Middle frontal gyrus (tissue), 1 donor: ENCODE data around the gene SLC8A3.

Experiments
- DNase-seq: peaks from one replicate; pipeline ENCODE4 v3.0.0-alpha.2; 2015; ENCODE audit warnings: low spot score; ENCODE audit errors: extremely low spot score

Gene SLC8A3

DNA sequence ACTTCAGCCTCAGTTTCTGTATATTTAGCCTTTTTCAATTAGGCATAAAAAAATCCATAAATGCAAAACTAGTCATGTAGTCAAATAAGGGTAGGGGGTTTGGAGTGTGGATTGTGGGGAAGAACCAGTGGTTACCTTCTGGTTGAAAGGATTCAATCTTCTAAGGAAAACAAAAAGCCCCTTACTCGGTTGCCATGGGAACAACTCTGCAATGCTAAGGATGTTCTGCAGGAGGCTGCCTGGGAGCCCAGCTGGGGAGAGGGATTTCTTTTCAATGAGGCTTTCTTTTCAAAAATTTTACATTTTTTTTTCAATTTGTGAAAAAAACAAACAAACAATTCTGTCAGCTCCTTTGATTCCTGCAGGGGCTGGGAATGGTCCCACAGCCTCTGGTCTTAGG is 67.2 kb downstream of the SLC8A3 start:
- DNase-seq, result no peak

DNA sequence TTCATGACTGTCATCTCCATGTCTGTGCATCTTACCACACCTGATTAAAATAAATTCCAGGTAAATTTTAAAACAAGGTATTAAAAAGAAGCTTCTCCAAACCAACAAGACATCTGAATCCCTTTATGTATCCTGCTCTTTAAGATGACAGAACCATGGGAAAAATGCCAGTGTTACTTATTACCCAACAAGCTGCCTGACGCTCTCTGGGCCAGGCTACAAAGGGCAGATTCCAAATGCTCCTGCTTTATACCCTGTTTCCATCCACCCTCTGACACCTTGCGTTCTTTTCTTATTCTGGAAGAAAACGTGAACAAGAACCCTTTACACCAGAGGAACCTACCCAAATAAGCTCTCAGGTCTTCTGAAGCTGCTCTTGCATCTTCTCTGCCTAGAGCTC is 70.7 kb downstream of the SLC8A3 start:
- no peak for DNase-seq

DNA sequence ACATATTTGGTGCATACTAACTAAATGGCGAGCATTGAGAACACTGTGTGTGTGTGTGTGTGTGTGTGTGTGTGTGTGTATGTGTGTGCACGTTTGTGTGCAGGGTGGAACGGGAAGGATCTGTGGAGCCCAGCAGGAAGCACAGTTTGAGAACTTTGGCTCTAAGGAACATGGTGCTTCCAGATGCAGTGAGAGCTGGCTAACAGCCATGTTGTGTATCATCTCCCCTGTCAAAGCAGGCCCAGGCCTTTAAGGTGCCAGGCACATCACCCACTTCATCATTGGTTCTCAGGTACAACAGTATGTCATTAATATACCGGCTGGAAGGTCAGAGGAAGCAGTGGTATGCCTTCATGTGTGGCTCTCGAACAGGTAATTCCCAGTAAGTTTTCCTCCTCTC is 72.5 kb downstream of the SLC8A3 start:
- DNase-seq, result no peak

DNA sequence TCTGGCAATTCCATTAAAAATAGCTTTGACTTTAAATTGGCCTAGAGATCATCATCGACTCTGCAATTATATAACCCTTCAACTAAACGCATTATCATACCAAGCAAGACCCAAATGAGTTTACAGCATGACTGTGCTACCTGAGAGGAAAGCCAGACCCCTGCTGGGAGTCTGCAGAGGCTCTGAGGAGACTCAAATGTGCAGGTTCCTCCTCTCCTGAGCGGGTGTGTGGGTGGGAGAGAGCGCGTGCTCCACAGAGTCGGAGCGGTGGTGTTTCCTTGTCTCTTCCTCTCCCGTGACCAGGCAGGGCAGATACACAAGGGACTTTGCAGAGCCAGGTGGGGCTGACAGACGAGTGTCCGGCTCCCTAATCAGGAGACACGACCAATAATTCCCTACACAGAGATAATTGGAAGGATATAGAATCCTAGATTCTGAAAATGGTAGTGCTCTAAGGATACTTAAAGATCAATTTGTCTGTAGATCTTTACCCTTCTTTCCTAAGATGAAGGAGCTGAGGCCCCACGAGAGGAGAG is 74.1 kb downstream of the SLC8A3 start:
- DNase-seq, result no peak

DNA sequence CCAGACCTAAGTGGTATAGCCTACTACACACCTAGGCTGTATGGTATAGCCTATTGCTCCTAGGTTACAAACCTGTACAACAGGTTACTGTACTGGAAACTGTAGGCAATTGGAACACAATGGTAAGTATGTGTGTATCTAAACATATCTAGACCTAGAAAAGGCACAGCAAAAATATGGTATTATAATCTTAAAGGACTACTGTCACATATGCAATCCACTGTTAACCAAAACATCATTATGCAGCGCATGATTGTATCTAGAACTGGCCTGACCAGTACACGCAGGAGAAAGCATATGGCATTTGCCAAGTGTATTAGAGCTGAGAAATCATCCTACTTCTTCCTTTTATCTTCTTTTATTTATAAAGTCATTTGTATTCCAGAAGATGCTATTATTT is 75.5 kb downstream of the SLC8A3 start:
- no peak for DNase-seq

DNA sequence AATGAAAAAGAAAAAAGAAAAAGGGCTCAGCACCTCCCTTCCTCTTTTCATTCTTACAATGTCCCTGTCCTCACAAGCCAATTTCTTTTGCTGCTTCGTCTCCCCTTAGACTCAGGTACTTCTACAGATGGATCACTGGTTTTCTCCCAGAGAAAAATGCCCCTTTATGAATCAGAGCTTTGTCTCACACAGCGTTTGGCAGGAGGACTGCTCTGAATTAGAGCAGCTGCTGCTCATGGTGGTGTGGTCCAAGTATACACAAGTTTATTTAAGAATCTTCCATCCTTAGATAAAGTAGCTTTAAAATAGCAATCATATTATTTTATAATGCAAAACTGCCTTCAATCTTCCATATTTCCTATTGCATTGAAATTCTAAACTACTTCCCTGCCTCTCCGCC is 80.3 kb downstream of the SLC8A3 start:
- peak; percentile 31 for DNase-seq

DNA sequence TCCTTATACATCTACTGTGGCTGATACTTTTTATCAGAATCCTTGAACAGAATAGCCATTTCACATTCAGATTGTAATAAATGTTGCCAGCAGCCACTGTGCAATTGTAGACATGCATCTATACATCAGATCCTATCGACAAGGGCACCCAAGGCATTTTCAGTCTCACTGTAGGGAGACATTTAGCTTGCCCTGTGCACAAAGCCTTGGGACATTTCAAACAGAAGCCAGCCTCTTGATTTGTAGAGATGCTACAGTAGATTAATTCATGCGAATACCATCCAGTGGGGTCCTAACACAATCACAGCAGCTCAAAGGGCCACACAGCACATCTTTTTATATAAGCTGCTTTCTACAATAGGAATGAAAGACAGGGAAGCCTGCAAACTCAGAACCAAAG is 81.4 kb downstream of the SLC8A3 start:
- DNase-seq, result no peak

DNA sequence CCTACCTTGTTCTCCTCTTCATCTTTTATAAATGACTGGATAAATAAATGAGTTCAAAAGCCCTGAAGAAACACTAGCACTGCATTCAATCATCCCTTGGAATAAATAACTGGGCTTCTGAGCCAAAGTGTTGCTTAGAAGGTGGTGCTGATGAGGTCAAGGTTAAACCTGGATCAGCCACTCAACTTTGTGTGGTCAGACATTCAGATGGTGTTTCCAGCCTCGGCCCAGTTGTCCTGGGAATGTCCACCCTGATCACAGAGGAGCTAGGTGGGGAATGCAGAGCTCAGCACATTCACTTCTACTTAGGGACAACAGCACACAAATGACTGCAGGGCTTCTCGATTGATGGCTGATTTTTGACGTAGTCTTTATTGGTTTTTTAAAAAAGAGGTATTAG is 88.7 kb downstream of the SLC8A3 start:
- DNase-seq, result no peak

DNA sequence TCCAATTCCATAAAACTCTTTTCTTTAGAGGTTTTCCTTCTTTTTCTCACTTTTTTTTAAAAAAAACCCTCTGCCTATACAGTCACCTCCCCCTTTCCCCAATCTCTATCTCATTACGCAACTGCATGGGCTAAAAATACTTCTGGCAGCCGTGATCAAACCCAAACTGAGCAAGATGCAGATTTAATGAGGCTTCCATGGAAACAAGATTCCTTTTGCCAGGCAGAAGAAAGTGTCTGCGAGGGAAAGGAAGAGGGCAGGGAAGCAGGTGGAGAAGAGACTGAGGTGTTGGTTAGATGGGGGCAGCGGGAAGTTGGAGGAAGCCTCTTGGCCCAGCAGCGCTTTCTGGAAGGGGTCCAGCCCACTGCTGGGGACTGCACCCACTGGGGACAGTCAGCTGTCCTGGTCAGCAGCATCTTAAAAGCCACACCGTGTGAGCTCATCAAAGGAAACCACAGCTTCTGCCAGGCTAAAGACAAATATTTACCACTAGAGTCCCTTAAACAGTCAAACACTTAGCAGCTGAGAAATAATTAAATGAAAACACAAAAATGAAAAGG is 90.4 kb downstream of the SLC8A3 start:
- DNase-seq, result peak; percentile 68

DNA sequence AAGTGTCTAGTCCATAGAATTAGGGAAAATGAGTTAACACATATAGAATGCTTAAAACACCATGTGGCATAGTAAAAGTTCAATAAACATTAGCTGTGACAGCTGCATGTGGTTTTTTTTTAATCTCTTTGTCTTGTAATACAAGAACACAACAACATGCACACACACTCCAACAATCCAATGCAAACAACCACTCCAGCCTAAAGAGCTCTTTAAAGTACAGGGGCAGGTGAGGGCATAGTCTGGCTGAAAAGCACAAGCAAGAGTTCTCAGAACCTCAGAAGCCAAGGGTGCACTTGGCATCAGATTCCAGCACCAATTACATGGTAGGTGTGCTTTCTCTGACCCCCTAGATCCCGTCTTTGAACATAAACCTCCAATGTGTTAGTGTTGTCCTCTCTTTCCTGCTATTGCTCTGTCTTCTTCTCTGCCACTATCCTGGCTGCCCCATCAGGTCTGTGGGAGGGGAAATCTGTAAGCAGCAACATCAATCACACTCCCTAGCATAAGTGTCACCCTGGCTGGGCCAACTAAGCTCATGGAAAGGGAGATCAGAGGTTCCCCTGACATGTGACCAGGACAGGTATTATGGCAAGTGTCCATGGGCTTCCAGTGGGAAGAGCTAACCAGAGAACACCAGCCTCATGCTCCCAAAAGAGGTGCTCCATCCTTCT is 91.0 kb downstream of the SLC8A3 start:
- no peak for DNase-seq

DNA sequence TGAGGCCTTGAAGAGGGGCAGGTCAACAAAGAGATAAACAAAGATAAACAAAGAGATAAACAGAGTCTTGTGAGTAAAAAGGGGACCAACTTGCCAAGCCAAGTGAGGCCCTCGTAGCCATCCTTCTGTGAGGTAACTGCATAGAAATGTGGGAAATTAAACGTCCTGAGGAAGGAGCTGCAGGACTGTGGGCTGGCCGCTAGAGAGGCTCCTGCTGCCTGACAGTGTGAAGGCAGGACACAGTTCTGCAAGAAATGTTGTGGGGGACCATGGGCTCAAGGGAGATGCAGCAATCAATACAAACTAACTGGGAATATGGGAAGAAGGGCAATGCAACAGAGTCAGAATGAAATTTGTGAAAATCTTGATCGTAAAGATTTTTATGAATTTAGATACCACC is 91.9 kb downstream of the SLC8A3 start:
- DNase-seq, result no peak

DNA sequence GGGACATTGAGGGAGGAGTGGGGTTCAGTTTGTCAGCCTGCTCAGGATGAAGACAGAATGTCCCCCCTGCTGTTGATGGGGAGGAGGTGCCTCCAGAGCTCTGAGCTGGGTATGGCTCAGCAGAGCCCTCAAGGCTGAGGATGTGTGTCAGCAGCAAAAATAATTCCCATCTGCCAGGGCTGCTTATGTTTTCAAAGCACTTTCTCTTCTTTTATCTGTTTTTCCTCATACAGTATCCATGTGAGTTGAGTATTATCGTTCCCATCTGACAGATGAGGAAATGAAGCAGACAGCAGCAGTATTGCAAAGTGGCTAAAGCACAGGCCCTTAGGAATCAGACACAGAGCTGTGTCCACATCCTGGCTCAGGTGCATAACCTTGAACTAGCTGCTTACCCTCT is 94.1 kb downstream of the SLC8A3 start:
- no peak for DNase-seq

DNA sequence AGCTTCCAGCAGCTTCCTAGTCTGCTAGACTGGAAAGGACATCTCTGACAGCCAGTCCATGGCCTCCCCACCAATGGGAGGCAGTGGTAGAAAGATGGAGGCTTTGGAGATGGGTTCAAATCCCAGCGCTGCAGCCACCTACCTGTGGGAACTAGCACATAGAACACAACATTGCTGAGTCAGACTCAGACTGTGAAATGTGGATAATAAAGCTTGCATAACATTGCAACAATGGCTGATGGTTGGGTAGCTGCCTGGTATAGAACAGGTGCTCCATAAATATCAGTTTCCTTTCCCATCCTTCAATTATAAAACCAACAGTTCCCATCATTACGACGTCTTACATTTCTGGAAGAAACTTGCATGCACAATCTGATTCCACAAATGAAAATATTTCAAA is 94.6 kb downstream of the SLC8A3 start:
- DNase-seq, result no peak

DNA sequence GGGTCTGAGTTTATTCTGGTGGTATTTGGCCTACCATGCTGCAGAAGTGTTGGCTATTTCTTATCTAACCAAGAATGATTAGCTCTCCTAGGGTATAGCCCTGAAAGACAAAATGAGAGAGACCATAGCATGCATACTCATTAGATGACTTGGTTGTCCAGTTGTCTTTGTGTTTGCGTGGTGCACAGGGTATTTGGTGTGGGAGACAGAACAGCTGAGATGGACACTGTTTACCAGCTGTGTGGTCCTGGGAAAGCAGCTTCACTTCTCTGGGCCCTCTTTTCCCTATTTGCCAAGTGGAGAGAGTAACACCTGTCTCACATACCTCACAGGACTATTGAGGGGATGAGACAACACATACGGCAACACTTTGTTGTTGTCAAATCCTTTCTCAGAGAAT is 95.6 kb downstream of the SLC8A3 start:
- DNase-seq, result no peak

DNA sequence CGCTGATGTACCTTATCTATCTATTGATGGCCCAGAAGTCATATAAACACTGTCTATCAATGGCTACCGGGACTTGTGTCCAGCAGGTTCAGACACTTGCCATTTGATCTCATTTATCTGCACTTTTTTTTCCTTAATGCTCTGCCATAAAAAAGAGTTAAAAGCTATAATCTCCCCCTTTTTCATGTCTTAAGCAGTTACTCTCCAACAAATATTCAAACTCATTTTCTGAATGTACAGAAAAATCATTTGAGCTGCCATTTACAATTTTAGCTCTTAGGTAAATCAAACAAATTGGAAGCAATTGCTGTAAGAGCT is 101.4 kb downstream of the SLC8A3 start:
- DNase-seq, result no peak

DNA sequence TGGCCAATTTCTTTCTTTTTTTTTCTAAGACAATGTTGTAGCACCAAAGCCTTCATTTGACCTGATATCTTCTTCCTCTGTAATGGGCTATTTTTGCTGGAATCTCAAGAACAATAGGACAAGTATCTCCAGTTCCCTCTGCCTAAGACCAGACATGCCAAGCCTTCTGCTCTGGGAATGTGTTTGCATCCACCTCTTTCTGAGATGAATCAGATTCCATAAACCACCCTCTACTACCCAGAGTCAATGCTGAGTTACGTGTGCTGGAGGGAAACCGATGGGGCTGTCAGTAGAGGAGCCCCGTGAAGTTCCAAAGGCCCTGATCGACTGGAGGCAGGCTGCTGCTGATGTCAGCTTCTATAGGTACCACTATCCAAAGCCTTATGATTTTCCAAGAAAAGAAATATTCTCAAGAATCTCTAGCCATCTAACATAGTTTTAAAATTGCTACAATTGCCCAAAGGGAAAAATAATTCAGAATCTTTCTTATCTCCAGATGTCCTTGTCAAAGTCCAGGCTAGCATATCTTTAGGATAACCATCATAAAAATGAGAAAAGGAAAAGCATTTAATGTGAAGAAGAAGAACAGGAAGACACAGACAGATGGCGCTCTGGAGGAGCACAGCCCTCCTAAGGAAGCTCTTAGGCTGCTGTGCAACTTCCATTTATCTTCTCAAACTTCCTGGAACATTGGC is 101.9 kb downstream of the SLC8A3 start:
- no peak for DNase-seq

DNA sequence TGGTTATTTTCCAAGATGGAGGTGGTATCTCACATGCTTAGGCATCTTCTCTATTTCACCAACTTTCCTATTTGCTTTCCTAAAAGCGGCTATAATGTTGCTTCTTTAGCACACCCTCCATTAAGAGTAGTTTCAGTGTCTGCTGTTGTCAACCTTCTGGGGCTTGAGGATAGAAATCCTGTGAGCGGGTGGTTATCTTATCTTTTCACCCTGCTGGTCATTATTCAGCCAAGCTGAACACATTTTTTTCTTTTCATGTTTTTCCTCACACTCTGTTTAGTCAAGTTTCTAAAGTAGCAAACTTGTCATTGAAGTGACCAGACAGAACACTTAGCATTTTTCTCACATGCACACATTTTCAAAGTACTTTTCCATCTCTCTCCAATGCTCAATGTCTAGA is 104.5 kb downstream of the SLC8A3 start:
- DNase-seq, result no peak

DNA sequence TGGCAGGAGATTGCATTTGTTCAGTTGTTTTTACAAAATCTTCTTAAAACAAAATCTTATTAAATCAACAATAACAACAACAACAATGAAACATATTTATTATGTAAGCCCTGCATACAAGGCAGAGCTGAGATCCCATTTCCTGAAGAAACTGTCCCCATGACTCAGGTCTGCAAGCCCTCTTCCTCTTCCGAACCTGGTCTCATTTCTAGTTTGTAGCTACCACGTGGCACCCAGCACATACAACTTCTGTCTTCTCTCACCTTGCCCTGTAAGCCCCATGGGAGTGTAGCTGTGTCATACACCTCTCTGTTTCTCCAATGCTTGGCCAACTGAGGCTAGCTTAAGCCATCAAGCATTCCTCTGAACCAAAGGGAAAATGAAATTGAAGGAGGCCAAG is 106.4 kb downstream of the SLC8A3 start:
- DNase-seq, result no peak

DNA sequence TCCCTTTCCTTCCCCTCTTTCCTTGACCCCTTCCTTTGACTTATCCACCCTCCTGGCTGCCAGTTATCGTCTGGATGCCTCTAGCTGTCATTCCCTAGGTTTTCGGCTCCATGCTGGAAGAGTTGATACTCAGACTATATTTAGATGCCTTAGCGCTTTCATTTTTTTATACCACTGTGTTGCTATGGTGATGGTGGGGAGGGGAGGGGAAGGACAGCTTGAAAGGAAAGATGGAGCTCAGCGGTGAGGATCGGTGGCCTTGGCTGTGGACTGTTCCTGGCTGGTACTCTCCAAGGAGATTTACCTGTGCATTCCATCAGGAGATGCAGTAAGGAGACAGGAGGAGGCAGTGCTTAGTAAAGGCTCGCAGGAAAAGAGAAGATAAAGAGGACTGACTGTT is 108.7 kb downstream of the SLC8A3 start:
- no peak for DNase-seq

DNA sequence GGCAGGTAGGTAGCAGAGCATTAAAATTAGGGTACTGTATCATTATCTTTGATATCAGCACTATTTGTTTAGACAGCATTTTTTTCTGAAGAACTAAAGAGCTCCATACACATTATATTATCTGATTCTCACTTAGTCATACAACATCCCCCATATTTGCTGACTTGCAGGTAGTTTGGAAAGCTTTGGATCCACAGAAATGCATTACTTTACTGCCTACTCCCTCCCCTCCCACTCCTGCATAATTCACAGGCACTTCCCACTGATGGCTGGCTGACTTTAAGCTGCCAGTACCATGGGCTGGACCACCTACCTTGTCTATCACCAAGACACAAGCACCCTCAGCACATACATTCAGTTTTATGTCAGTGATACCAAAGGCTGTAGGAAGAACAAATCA is 110.4 kb downstream of the SLC8A3 start:
- no peak for DNase-seq

DNA sequence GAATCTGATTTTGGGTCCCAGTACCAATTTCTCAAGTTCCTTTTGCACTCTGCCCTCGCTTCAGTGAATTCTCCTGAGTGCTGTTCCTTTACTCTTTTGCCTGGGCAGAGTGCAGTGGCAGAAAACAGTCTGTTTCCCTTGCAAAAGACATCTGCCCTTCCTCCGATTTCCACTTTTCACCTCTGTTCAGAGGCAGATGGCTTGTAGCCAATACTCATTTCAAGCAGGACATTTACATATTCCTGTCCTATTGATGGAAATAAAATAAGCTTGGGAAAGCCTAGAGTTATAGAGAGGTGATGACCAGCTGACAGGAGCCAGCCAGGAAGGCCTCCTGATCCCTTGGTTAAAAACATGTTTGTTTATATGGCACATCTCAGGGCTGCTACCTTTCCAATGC is 111.0 kb downstream of the SLC8A3 start:
- DNase-seq, result no peak

DNA sequence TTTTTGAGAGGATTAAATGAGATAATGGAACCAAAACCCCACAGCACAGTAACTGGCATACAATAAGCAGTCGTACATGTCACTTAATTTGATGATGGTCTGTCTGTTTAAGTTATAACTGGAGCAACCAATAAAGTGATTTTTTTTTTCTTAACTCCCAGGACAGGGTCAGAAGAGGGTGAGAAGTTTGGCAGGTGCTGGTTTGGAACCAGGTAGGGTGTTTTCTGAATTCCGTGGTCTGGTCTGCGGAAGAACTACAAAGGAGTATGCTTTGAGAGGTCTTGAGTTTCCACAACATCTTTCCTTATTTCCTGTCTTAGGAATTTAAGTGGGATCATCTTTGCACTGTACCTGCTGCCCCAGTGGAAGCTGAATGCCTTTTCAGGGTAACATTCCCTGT is 111.7 kb downstream of the SLC8A3 start:
- no peak for DNase-seq
